ENCODE results near the gene JMJD6.

- TF ChIP-seq, protein P1, sequence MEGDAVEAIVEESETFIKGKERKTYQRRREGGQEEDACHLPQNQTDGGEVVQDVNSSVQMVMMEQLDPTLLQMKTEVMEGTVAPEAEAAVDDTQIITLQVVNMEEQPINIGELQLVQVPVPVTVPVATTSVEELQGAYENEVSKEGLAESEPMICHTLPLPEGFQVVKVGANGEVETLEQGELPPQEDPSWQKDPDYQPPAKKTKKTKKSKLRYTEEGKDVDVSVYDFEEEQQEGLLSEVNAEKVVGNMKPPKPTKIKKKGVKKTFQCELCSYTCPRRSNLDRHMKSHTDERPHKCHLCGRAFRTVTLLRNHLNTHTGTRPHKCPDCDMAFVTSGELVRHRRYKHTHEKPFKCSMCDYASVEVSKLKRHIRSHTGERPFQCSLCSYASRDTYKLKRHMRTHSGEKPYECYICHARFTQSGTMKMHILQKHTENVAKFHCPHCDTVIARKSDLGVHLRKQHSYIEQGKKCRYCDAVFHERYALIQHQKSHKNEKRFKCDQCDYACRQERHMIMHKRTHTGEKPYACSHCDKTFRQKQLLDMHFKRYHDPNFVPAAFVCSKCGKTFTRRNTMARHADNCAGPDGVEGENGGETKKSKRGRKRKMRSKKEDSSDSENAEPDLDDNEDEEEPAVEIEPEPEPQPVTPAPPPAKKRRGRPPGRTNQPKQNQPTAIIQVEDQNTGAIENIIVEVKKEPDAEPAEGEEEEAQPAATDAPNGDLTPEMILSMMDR (IDR thresholded peaks at IDR 0.05) = no peak
- TF ChIP-seq POLR2A (IDR thresholded peaks at IDR 0.05) = no peak
Measured at GRCh38 chr17:76683921-76684745, 42.3 kb downstream of the JMJD6 start.
